GM19238 (cell line): ENCODE data around the gene TRABD2B.

ENCODE experiments used
- DNase-seq: peaks from one replicate; pipeline ENCODE4 v3.0.0; 2011; ENCODE audit warnings: low spot score; ENCODE audit not compliant: insufficient read length

Gene TRABD2B

GRCh38 chr1:47936916-47937551, 60.2 kb downstream of the TRABD2B start:
- DNase-seq = no peak

GRCh38 chr1:47935856-47936255, 61.3 kb downstream of the TRABD2B start:
- DNase-seq = no peak

DNA sequence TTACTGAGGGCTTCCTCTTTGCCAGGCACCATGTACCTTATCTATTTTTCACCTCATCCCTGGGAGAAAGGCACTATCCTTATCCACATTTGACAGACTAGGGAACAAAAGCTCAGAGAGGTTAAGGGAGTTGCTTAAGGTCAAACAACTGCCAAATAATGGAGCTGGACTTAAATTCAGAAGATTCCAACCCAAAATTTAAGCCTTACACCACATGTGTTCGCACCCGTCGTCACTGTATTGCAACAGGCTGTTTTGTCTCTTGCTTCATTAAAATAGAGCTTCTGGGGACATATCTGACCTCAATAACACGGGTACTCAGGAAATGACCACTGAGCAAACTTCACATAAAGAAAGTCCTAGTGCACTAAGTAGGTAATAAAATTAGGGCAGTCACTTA, 62.0 kb downstream of the TRABD2B start:
- no peak for DNase-seq

DNA sequence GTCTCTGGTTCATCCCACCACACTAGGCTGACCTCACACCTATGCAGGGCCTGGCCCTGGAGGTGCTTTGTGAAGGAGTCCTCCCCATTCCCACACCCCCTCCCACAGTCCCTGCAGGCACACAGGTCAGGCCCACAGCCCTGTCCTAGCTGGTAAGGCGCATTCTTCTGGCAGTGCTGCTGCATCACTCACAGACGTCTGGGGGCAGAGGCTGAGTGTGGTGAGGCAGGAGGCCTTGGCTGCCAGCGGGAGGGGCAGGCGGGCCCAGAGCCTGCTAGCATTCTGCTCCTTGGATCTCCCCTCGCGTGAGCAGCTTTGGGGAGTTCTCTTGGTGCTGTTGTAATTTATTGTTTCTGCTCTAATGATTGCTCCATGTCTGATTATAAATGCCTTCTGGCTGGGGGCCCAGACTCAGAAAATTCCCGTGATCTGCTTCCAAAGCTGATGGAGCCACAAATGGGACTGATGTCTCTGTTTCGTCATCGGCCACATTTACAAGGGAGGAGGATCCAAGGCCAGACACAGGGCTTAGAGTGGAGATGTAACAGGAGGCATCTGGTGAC, 62.9 kb downstream of the TRABD2B start:
- no peak for DNase-seq

- no peak for DNase-seq
These were observed 64.4 kb downstream of the TRABD2B start for GRCh38 chr1:47932743-47933142.

GRCh38 chr1:47931395-47931794, 65.8 kb downstream of the TRABD2B start:
- no peak for DNase-seq

DNA sequence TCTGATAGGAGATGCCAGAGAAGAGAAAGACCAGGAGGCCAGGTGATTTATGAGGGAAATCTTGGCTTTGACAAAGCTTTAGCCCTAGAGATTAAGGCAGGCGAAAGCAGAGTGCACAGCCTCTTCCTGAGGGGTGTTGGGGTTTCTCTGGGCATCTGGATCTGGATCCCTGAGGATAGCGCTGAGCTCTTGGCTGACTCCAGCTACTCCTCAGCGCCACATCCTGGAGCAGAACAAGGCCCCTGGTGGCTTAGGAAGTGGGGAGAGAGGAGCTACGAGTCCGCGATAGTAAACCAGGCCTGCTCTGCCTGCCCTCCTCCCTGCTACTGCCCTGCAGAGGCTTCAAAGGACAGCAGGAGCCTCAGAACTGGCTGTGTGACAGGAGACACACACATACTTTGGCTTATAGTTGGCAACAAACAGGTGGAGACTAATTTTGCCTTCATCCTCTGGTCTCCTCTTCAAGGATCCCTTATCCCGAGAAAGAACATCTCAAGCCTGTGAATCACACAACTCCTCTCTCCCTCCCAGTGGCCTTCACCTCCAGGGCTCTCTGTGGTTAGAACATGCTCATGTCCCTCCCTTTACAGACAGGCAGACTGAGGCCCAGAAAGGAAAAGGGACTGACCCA, 66.9 kb downstream of the TRABD2B start:
- no peak for DNase-seq

DNA sequence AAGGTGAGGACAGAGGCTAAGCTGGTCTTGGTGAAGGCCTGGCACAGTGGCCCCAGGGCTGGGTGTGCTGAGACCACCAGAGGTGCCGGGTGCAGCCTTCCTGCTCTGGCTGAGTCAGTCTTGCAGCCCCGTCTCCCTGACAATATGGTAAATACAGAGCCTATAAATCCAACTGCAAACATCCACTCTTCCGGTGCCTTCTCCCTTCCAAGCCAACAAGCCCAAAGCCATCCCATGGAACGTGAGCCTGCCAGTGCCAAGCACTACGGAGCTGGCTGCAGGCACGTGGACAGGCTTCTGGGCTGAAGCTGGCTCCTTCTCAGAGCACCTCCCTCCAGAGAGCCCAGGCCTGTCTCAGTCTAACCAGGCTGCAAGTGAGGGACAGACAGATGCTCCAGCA, 70.0 kb downstream of the TRABD2B start:
- no peak for DNase-seq

DNA sequence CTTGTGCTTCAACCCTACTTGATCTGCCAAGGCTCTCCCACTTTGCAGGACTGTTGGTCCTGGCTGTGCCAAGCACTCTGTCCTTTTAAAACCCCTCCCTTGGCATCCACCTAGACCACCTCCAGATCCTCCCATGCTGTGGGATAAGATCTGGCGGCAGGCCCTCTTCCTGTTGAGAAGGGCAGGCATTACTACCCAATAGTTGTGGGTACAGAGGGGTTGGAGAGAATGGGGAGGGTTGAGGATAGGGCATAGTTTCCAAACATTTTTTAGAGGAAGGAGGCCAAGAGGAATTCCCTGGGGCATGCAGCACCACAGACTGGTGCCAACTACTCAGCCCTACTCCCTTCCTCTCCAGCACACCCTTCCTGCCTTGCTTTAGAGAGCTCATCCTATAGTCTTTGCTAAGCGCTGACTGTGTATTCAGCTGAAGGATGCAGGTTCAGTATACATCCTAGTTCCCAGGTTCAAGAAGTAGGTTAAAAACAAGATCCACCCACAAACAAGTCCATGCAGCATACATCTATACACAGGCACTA, 70.7 kb downstream of the TRABD2B start:
- no peak for DNase-seq

DNA sequence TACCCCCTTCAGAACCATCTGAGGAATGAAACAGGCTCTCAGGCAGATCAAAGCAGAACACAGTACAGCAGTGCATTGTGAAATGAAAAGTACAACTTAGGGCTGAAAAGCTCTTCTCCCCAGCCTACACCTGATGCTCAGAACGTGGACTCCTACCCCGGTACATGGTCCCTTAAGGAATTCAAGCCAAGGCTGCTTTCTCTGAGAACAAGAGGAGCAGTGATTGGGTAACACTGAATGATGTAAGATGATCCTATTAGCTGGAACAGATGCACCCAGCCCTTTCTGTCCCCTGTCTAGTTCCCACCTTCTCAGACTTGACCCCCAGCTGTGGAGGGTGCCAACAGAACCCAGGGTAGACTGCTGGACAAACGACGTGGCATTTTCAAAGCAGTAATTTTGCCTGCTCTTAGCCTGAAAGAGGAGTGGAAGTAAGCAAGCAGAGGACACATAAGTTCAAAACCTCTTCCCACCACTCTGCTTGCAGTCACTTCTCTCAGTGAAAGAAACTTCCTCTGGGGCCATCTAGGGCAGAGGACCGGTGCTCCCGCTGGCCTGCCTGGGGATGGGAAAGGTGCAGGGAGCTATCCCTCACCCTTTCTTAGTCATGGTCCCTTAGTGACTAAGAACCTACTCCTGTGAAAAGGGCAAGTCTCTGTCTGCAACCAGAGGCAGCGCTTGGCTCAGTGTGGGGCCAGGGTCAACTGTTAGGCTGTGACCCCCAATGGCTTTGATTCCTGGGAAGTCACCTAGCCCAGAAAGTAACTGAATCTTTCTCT, 72.7 kb downstream of the TRABD2B start:
- no peak for DNase-seq

DNA sequence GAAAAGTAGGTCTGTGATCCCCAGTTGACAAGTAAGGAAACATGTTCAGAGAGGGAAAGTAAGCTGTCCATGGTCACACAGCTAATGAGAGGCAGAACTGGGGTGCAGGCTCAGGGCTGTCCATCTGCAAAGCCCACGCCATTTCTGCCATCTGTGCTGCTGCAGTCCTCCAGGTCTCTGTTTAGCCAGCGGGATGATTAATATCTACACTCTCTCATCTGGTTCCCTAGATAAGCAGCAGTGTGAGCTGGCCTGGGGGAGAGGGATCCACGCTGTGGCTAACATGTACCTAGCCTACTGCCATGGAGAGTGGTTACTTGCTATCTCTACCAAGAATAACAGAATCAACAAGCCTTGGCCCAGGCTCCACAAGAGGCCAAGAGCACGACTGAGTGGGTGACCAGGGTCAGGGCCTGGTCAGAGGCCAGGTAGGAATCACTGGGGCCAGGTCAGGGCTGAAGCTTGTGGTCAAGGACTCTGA, 75.2 kb downstream of the TRABD2B start:
- no peak for DNase-seq

- DNase-seq = no peak
These were observed 77.9 kb downstream of the TRABD2B start for GRCh38 chr1:47919113-47919833.

DNA sequence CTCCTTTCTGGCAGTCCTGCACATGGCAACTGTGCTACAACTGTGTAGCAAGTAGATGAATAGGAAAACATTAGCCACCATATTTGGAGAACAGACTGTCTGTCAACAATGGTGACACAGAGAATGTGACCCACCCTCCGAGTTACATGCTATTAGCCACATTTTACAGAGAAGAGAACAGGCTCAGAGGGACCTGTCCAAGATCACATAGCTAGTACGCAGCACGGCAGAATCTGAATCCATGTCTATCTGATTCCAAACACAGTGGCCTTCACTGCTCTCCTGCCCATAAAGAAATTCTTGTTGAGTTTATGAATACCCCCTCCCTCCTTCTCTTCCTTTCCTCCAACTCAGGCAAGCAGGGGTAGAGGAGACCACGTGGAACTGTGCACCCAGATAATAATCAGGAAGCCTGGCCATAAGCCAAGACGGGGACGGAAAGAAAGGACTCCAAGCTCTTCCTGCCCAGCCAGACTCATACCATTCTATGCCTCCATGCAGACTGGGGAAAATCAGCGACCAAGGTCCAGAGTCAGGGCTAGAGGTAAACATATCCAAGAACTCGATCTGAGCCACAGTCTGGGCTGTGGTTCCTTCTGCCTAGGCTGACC, 78.8 kb downstream of the TRABD2B start:
- no peak for DNase-seq

GRCh38 chr1:47917687-47918086, 79.5 kb downstream of the TRABD2B start:
- no peak for DNase-seq

DNA sequence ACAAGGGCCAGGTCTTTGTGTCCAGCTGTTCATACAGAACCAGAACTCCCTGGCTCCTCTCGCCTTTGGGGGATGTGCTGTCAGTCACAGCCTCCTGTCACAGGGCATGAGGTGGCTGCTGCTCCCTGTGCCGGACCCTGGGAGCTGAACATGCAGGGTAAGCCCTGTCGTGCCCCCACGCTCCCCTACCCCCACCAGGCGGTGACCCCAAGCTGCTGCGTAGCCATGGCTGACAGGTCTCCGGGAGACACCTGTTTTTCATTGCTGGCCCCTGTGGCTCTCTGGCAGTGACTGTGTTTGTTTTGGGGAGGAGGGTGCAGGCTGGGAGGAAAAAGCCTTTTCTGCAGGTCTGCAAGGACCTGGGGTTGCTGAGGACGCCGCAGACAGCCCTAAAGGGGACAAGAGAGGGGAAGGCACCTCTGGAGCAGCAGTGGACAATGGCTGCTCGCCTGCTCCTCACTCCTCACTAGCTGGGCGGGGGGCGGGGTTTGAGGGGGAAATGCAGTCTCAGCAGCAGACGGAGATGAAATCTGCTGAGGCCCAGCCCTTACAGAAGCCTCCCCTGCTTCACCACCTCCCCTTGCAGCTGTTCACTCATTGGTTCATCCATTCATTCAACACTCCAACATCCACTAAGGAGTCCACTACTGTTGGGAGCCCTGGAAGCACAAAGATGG, 81.4 kb downstream of the TRABD2B start:
- DNase-seq = no peak

DNA sequence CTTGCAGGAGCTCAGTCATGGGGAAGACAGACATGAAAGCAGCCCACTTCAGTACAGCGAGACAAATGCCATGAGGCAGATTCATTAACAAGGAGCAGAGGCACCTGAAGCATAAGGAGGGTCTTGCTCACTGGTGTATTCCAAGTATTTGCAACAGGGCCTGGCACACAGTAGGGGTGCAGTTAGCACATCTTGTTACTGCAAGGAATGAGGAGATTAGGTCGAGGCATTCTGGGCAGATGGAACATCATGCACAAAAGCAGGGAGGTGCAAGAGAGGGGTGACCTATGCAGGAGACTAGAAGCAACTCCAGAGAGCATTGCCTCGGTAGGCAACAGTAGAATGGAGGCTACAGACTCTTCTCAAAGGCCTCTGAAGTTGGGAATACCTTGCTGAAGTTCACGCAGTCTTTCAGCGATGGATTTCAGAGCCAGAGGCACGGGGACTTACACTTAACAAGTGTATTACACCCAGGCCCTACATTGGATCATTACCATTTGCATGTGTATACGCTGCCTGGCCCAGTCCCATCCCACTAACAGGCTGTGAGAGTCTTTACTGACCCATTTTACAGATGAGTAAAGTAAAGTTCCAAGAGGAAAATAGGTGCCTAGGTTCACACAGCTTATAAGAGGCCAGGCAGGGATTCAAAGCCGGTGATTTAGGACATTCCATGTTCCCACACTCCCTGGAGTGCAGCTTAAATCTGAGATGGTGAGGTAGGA, 82.1 kb downstream of the TRABD2B start:
- no peak for DNase-seq

DNA sequence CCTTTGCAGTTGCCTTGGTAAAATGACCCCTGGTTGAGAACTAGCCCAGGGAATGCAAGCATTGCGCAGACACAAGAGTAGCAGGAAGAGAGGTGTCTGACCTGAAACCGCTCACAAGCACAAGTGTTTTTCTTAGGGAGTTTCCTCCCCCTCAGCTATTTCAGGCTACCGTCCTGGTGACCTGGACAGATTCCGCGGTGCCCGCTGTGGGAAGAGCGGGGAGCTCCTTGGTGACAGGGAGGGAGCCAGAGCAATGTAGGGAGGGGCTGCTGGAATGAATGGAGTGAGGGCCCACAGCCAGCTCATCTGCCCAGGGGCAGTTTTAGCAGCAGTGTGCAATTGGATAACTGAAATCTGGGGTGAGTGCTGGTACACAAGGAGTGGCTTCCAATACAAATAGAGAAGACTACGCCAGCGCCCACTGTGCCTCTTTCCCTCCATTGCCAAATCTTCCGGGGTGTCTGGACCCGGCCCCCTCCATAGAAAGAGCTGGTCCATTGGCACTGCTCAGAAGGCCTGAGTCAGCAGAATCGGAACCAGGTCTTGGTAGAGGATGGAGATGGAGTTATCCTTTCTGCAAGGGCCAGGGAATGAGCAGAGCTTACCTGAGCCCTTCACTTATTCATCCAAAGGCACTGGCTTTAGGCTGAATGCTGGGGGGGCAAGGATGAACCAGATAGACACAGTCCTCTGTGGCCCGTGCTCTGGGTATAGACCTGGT, 82.8 kb downstream of the TRABD2B start:
- no peak for DNase-seq

- DNase-seq = no peak
These were observed 83.9 kb downstream of the TRABD2B start for GRCh38 chr1:47913225-47913823.

DNA sequence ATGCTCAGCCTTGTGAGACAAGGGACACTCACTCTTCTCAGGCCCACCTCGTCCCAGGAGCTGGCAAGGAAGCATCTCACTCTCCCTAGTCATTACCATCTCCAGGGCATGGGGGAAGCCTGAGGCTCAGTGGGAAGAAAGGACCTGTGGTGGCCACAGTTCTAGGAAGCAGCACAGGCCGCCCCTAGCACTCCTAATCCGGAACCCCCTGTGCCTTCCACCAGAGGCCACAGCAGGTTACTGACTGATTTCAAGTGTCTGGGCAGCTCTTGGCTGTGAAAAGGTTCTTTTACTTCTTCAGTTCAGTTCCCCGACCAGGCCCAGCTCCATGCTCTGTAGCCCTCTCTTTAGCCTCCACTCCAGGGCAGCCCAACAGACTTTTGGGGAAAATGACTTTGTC, 84.4 kb downstream of the TRABD2B start:
- no peak for DNase-seq
